ENCODE measurements around the gene IQCF6.

Gene IQCF6

GRCh38 chr3:51819151-51819550 is 40.1 kb upstream of the IQCF6 start:
- Histone ChIP-seq H3K27ac (replicated peaks) (no peak overlapping the region), H3K27me3 (ENCODE audit: insufficient read depth, poor library complexity, severe bottlenecking) (peaks cover 12% of the 10 kb centered on the region), H3K4me3 (replicated peaks; ENCODE audit: insufficient read depth, low read length) (no peak overlapping the region)
- no peak for DNase-seq (ENCODE audit: low read depth in 1 of 2, low spot score in 1 of 2)
- no peak for TF ChIP-seq REST (IDR thresholded peaks at IDR 0.05; ENCODE audit: insufficient replicate concordance, low read depth)
- TF ChIP-seq GABPA (IDR thresholded peaks at IDR 0.05; ENCODE audit: low read depth) = no peak
- TF ChIP-seq, protein P1, sequence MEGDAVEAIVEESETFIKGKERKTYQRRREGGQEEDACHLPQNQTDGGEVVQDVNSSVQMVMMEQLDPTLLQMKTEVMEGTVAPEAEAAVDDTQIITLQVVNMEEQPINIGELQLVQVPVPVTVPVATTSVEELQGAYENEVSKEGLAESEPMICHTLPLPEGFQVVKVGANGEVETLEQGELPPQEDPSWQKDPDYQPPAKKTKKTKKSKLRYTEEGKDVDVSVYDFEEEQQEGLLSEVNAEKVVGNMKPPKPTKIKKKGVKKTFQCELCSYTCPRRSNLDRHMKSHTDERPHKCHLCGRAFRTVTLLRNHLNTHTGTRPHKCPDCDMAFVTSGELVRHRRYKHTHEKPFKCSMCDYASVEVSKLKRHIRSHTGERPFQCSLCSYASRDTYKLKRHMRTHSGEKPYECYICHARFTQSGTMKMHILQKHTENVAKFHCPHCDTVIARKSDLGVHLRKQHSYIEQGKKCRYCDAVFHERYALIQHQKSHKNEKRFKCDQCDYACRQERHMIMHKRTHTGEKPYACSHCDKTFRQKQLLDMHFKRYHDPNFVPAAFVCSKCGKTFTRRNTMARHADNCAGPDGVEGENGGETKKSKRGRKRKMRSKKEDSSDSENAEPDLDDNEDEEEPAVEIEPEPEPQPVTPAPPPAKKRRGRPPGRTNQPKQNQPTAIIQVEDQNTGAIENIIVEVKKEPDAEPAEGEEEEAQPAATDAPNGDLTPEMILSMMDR (IDR thresholded peaks at IDR 0.05; ENCODE audit: insufficient read depth, low read length) = no peak
- no peak for TF ChIP-seq SPI1 (IDR thresholded peaks at IDR 0.05; ENCODE audit: borderline replicate concordance, low read depth)
- no peak for TF ChIP-seq POLR2AphosphoS5 (IDR thresholded peaks at IDR 0.05; ENCODE audit: low read depth)

DNA sequence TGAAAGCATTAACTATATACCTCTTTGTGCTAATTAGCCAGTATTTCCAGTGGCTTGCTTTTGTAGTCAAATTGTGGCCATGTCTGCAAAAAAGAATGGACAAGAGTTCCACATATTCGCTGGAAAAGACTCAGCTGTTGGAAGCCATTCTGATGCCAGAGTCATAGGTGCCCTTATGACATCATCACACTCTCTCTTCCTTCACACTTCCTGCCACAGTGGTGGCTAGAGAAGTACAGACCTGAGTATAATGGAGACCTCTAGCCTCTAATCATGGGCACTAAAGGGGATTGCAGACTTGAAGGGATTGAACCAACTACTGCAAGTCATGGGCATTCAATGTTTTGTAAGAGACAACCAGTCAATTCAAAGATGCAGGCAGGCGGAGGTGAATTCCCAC is 38.3 kb upstream of the IQCF6 start:
- H3K27me3 ChIP-seq (ENCODE audit: insufficient read depth, poor library complexity, severe bottlenecking) = peaks cover 12% of the 10 kb centered on the region
- H3K4me3 ChIP-seq (replicated peaks; ENCODE audit: insufficient read depth, low read length) = no peak overlapping the region
- no peak overlapping the region for H3K27ac ChIP-seq (replicated peaks)
- TF ChIP-seq GABPA (IDR thresholded peaks at IDR 0.05; ENCODE audit: low read depth) = no peak
- DNase-seq (ENCODE audit: low read depth in 1 of 2, low spot score in 1 of 2) = no peak

- Histone ChIP-seq H3K27me3 (ENCODE audit: insufficient read depth, poor library complexity, severe bottlenecking) (peaks cover 12% of the 10 kb centered on the region), H3K4me3 (replicated peaks; ENCODE audit: insufficient read depth, low read length) (no peak overlapping the region), H3K27ac (replicated peaks) (no peak overlapping the region)
- DNase-seq (ENCODE audit: low read depth in 1 of 2, low spot score in 1 of 2) = no peak
- TF ChIP-seq GABPA (IDR thresholded peaks at IDR 0.05; ENCODE audit: low read depth) = no peak
- TF ChIP-seq POLR2AphosphoS5 (IDR thresholded peaks at IDR 0.05; ENCODE audit: low read depth) = no peak
- TF ChIP-seq, protein P1 (IDR thresholded peaks at IDR 0.05; ENCODE audit: insufficient read depth, low read length) = no peak
- no peak for TF ChIP-seq REST (IDR thresholded peaks at IDR 0.05; ENCODE audit: insufficient replicate concordance, low read depth)
- no peak for TF ChIP-seq SPI1 (IDR thresholded peaks at IDR 0.05; ENCODE audit: borderline replicate concordance, low read depth)
Measured at GRCh38 chr3:51816723-51817122, 37.7 kb upstream of the IQCF6 start.

GRCh38 chr3:51815614-51816013 is 36.6 kb upstream of the IQCF6 start:
- DNase-seq (ENCODE audit: low read depth in 1 of 2, low spot score in 1 of 2) = no peak
- TF ChIP-seq POLR2AphosphoS5 (IDR thresholded peaks at IDR 0.05; ENCODE audit: low read depth) = no peak
- TF ChIP-seq GABPA (IDR thresholded peaks at IDR 0.05; ENCODE audit: low read depth) = no peak
- TF ChIP-seq REST (IDR thresholded peaks at IDR 0.05; ENCODE audit: insufficient replicate concordance, low read depth) = no peak
- TF ChIP-seq, protein P1 (IDR thresholded peaks at IDR 0.05; ENCODE audit: insufficient read depth, low read length) = no peak
- no peak for TF ChIP-seq SPI1 (IDR thresholded peaks at IDR 0.05; ENCODE audit: borderline replicate concordance, low read depth)
- Histone ChIP-seq H3K4me3 (replicated peaks; ENCODE audit: insufficient read depth, low read length) (no peak overlapping the region), H3K27ac (replicated peaks) (no peak overlapping the region), H3K27me3 (ENCODE audit: insufficient read depth, poor library complexity, severe bottlenecking) (peaks cover 12% of the 10 kb centered on the region)

All from HL-60 (cell line).